Mesendoderm (in vitro differentiated cells): ENCODE data around the gene TMEM132A.

Source experiments
- DNase-seq: peaks from one replicate; pipeline ENCODE4 v3.0.0; 2013
- H2AK5ac ChIP-seq: 2 replicates; pipeline ENCODE4 v1.6.1; 2013; ENCODE audit warnings: low read length, inconsistent platforms
- H2BK120ac ChIP-seq: 2 replicates; pipeline ENCODE4 v1.6.1; 2013; ENCODE audit warnings: low read depth, mild to moderate bottlenecking, low read length, moderate library complexity, mixed read lengths
- H2BK15ac ChIP-seq: replicated peaks from 2 replicates; pipeline ENCODE4 v1.6.1; 2013; ENCODE audit warnings: low read depth, mild to moderate bottlenecking, moderate library complexity
- H2BK5ac ChIP-seq: 2 replicates; pipeline ENCODE4 v1.6.1; 2013; ENCODE audit warnings: low read length, inconsistent platforms
- H3K18ac ChIP-seq: 2 replicates; pipeline ENCODE4 v1.6.1; 2013; ENCODE audit warnings: mild to moderate bottlenecking, low read length, mixed read lengths
- H3K23ac ChIP-seq: one replicate; pipeline ENCODE4 v1.6.1; 2013; ENCODE audit warnings: low read length
- H3K27ac ChIP-seq: 2 replicates; pipeline ENCODE4 v1.5.1; 2013; ENCODE audit warnings: low read depth, mild to moderate bottlenecking, inconsistent platforms, low read length, moderate library complexity
- H3K27me3 ChIP-seq: 2 replicates; pipeline ENCODE4 v1.6.1; 2013; ENCODE audit warnings: low read length, control low read depth, mild to moderate bottlenecking, inconsistent platforms; ENCODE audit not compliant: insufficient read depth, poor library complexity
- H3K36me3 ChIP-seq: 2 replicates; pipeline ENCODE4 v1.6.1; 2013; ENCODE audit warnings: low read length, inconsistent platforms; ENCODE audit not compliant: control insufficient read depth, insufficient read depth
- H3K4ac ChIP-seq: one replicate; pipeline ENCODE4 v1.6.1; 2013; ENCODE audit warnings: low read depth, mild to moderate bottlenecking, low read length, moderate library complexity
- H3K4me1 ChIP-seq: 2 replicates; pipeline ENCODE4 v1.6.1; 2013; ENCODE audit warnings: low read depth, low read length, inconsistent platforms; ENCODE audit not compliant: control insufficient read depth
- H3K4me2 ChIP-seq: 2 replicates; pipeline ENCODE4 v1.6.1; 2013; ENCODE audit warnings: low read length
- H3K4me3 ChIP-seq: 2 replicates; pipeline ENCODE4 v1.5.1; 2013; ENCODE audit warnings: mild to moderate bottlenecking, low read length
- H3K56ac ChIP-seq: one replicate; pipeline ENCODE4 v1.6.1; 2013; ENCODE audit warnings: low read length
- H3K79me1 ChIP-seq: 2 replicates; pipeline ENCODE4 v1.6.1; 2013; ENCODE audit warnings: low read length, inconsistent platforms
- H3K79me2 ChIP-seq: 2 replicates; pipeline ENCODE4 v1.6.1; 2013; ENCODE audit warnings: mild to moderate bottlenecking, low read length; ENCODE audit not compliant: control insufficient read depth, insufficient read depth
- H3K9ac ChIP-seq: 2 replicates; pipeline ENCODE4 v1.6.1; 2013; ENCODE audit warnings: low read length, inconsistent platforms
- H4K5ac ChIP-seq: one replicate; pipeline ENCODE4 v1.6.1; 2013; ENCODE audit warnings: low read length
- H4K8ac ChIP-seq: one replicate; pipeline ENCODE4 v1.6.1; 2013; ENCODE audit warnings: low read depth, mild to moderate bottlenecking, control low read depth, low read length, moderate library complexity
- WGBS: extraction: QIAGEN DNeasy Blood & Tissue Kit; methylation state at CpG from one replicate; pipeline ENCODE4 v1.1.7; 2013; ENCODE audit warnings: low lambda C conversion rate, missing lambda C conversion rate; ENCODE audit not compliant: insufficient coverage; ENCODE audit errors: extremely low coverage; 5-methylcytosine and 5-hydroxymethylcytosine counted together

TMEM132A gene

DNA sequence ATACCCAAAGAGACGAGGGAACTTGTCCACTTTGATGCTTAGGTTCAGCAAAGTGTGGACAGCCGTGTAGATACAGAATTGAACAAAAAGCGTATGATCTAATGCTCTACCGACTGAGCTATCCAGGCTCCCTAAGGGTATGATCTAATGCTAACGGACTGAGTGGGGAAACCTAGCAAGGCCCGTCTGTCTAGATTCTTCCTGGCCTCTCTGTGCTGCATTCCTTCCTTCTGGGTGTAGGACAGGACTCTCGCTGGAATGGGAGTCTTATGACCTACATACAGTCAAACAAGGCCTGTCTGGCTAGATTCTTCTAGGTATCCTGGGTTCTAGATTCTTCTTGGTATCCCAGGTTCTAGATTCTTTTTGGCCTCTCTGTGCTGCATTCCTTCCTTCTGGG, 36.1 kb downstream of the TMEM132A start:
- no peak overlapping the region for H3K18ac ChIP-seq
- no CpG with 5 or more reads among the region's 7 CpGs for WGBS
- no peak overlapping the region for H2AK5ac ChIP-seq
- H3K27me3 ChIP-seq = no peaks in the 10 kb centered on the region
- H4K5ac ChIP-seq = no peak overlapping the region
- no peak overlapping the region for H3K9ac ChIP-seq
- H2BK5ac ChIP-seq = no peak overlapping the region
- H3K56ac ChIP-seq = no peak overlapping the region
- H3K4me1 ChIP-seq = no peaks in the 10 kb centered on the region
- H3K27ac ChIP-seq = no peak overlapping the region
- H3K4ac ChIP-seq = no peak overlapping the region
- H3K4me2 ChIP-seq = no peak overlapping the region
- no peak overlapping the region for H2BK120ac ChIP-seq
- H3K36me3 ChIP-seq = no peaks in the 10 kb centered on the region
- H4K8ac ChIP-seq = no peak overlapping the region
- no peak overlapping the region for H2BK15ac ChIP-seq
- H3K79me2 ChIP-seq = no peaks in the 10 kb centered on the region
- no peak for DNase-seq
- H3K4me3 ChIP-seq = no peak overlapping the region
- H3K79me1 ChIP-seq = no peaks in the 10 kb centered on the region
- H3K23ac ChIP-seq = no peak overlapping the region

DNA sequence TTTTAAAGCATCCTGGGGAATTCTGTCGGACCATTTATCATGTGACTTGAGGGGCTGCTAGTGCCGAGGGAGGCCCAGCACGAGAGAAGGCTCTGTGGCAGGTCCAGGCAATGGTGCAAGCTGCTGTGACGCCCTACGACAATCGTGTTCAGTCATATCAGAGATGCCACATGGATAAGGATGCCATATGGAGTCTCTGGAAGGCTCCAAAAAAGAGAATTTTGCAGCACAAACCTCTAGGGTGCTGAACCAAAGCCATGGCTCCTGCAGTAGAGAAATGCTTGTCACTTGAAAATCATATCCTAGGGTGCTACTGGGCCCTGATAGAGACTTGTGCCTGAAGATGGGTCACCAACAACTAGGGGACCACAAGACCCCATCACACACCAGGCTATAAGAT, 40.5 kb downstream of the TMEM132A start:
- Histone ChIP-seq H3K18ac (no peak overlapping the region), H2AK5ac (no peak overlapping the region), H4K5ac (no peak overlapping the region), H2BK15ac (no peak overlapping the region), H4K8ac (no peak overlapping the region), H3K4me1 (no peaks in the 10 kb centered on the region), H2BK120ac (no peak overlapping the region), H3K23ac (no peak overlapping the region), H3K27me3 (no peaks in the 10 kb centered on the region), H3K79me2 (no peaks in the 10 kb centered on the region), H3K4me2 (no peak overlapping the region), H3K79me1 (no peaks in the 10 kb centered on the region), H3K4ac (no peak overlapping the region), H3K4me3 (no peak overlapping the region), H2BK5ac (no peak overlapping the region), H3K9ac (no peak overlapping the region), H3K27ac (no peak overlapping the region), H3K56ac (no peak overlapping the region), H3K36me3 (no peaks in the 10 kb centered on the region)
- no CpG with 5 or more reads among the region's 6 CpGs for WGBS
- no peak for DNase-seq

DNA sequence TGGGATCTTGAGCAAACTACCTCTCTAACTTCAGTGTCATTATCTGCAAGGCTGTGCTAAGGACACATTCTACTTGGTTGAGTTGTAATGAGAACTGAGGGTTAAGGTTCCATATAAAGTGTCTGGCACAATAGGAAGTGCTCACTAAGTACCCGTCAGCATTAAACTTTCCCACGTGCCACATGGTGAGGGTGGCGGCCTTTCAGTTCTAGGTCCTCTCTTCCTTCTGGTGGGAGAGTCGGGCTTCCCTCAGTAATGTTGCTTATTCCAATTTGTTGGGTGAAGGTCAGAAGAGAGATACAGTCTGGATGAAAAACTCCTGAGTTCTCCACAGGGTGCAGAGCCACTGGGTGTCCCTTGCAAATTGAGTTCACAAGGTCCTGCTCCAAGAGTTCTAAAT, 42.6 kb downstream of the TMEM132A start:
- Histone ChIP-seq H3K23ac (no peak overlapping the region), H3K4me3 (no peak overlapping the region), H4K8ac (no peak overlapping the region), H3K79me1 (no peaks in the 10 kb centered on the region), H3K56ac (no peak overlapping the region), H2AK5ac (no peak overlapping the region), H3K27ac (no peak overlapping the region), H2BK120ac (no peak overlapping the region), H3K18ac (no peak overlapping the region), H3K79me2 (no peaks in the 10 kb centered on the region), H3K4me1 (no peaks in the 10 kb centered on the region), H4K5ac (no peak overlapping the region), H2BK15ac (no peak overlapping the region), H3K4me2 (no peak overlapping the region), H3K27me3 (no peaks in the 10 kb centered on the region), H3K36me3 (no peaks in the 10 kb centered on the region), H2BK5ac (no peak overlapping the region), H3K9ac (no peak overlapping the region), H3K4ac (no peak overlapping the region)
- no peak for DNase-seq
- WGBS = no CpG with 5 or more reads among the region's 4 CpGs

DNA sequence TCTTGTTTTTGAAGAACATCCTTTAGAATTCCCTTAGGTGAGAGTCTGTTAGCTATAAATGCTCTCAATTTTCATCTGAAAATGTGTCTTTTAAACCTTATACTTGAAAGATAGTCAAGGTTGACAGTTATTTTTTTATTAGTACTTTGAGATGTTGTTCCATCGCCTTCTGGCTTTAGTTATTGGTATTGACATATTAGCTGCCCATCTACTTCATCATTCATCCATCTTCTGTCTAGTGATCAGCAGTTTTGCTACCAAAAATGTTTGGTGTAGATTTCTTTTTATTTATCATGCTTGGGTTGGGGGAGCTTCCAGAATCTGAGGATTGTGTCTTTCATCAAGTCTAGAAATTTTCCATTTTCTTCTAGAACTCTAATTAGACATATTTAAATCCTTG, 44.0 kb downstream of the TMEM132A start:
- H3K4ac ChIP-seq = no peak overlapping the region
- no CpG with 5 or more reads among the region's 1 CpG for WGBS

DNA sequence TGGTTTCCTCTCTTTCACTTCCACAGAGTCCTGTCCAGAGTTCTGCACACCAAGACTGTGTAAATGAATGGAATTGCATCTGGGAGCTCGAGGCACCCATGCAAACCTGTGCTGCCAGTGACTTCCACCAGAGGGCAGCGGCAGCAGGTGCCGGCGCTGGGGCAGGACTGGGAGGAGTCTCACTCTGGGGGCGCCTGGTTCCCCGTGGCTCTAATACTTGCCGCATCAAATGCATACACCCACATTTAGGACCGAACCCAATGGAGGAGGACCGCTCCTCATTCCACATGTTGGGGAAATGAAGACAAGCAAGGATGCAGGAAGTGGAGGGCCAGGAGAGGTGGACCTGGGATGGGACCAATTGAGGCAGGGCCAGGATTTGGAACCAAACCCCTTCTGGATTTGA, 46.1 kb downstream of the TMEM132A start:
- no peak overlapping the region for H2BK15ac ChIP-seq
- no peak overlapping the region for H3K4ac ChIP-seq
- no peak overlapping the region for H3K9ac ChIP-seq
- peak overlapping the region; percentile 81 for H3K23ac ChIP-seq
- no peaks in the 10 kb centered on the region for H3K79me1 ChIP-seq
- no peaks in the 10 kb centered on the region for H3K79me2 ChIP-seq
- H2AK5ac ChIP-seq = no peak overlapping the region
- H4K5ac ChIP-seq = no peak overlapping the region
- no peak overlapping the region for H3K27ac ChIP-seq
- no peak overlapping the region for H3K56ac ChIP-seq
- H3K27me3 ChIP-seq = no peaks in the 10 kb centered on the region
- H3K18ac ChIP-seq = no peak overlapping the region
- H3K4me1 ChIP-seq = no peaks in the 10 kb centered on the region
- H4K8ac ChIP-seq = no peak overlapping the region
- no peak overlapping the region for H2BK120ac ChIP-seq
- no peak overlapping the region for H3K4me3 ChIP-seq
- no peaks in the 10 kb centered on the region for H3K36me3 ChIP-seq
- H3K4me2 ChIP-seq = no peak overlapping the region
- no CpG with 5 or more reads among the region's 9 CpGs for WGBS
- no peak overlapping the region for H2BK5ac ChIP-seq
- DNase-seq = peak; percentile 42

More for the DNA sequence above, 44.0 kb downstream of the TMEM132A start:
- no peak overlapping the region for H2AK5ac ChIP-seq
- no peak overlapping the region for H4K5ac ChIP-seq
- H3K56ac ChIP-seq = no peak overlapping the region
- no peak for DNase-seq
- H3K18ac ChIP-seq = no peak overlapping the region
- no peak overlapping the region for H2BK5ac ChIP-seq
- no peaks in the 10 kb centered on the region for H3K27me3 ChIP-seq
- H3K27ac ChIP-seq = no peak overlapping the region
- no peak overlapping the region for H3K23ac ChIP-seq
- no peak overlapping the region for H3K9ac ChIP-seq
- H3K36me3 ChIP-seq = no peaks in the 10 kb centered on the region
- no peak overlapping the region for H2BK120ac ChIP-seq
- H3K79me1 ChIP-seq = no peaks in the 10 kb centered on the region
- H3K79me2 ChIP-seq = no peaks in the 10 kb centered on the region
- H4K8ac ChIP-seq = no peak overlapping the region
- no peaks in the 10 kb centered on the region for H3K4me1 ChIP-seq
- H3K4me3 ChIP-seq = no peak overlapping the region
- no peak overlapping the region for H3K4me2 ChIP-seq
- no peak overlapping the region for H2BK15ac ChIP-seq

DNA sequence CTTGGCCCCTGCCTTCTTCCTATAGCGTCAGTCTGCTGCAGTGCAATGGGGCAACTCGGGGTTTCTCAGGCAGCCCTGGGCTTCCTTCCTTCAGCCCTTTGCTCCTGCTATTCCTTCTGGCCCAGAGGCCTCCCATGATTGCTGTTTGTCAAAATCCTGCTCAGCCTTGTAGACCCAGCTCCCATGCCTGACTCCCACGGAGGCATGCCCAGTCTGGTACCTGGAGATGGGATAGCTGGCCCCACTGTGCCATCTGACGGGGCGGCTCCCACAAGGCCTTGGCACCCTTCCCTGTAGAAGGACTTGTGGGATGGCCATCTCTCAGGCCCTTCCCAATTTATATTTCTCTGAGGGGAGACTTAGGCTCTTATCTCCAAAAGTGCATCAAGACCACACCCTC, 46.6 kb downstream of the TMEM132A start:
- H3K79me1 ChIP-seq = no peaks in the 10 kb centered on the region
- H4K5ac ChIP-seq = no peak overlapping the region
- H2BK120ac ChIP-seq = no peak overlapping the region
- H3K9ac ChIP-seq = no peak overlapping the region
- no peak overlapping the region for H3K4ac ChIP-seq
- no CpG with 5 or more reads among the region's 5 CpGs for WGBS
- H2AK5ac ChIP-seq = no peak overlapping the region
- H3K27ac ChIP-seq = no peak overlapping the region
- H3K18ac ChIP-seq = no peak overlapping the region
- H3K4me2 ChIP-seq = no peak overlapping the region
- no peaks in the 10 kb centered on the region for H3K4me1 ChIP-seq
- no peak overlapping the region for H4K8ac ChIP-seq
- H3K79me2 ChIP-seq = no peaks in the 10 kb centered on the region
- no peak overlapping the region for H3K56ac ChIP-seq
- H2BK15ac ChIP-seq = no peak overlapping the region
- no peak overlapping the region for H2BK5ac ChIP-seq
- H3K4me3 ChIP-seq = no peak overlapping the region
- no peak for DNase-seq
- no peak overlapping the region for H3K23ac ChIP-seq
- no peaks in the 10 kb centered on the region for H3K36me3 ChIP-seq
- H3K27me3 ChIP-seq = no peaks in the 10 kb centered on the region
